Stimulated activated CD8-positive, alpha-beta memory T cell treated with anti-CD3 and anti-CD28 coated beads, Interleukin-2, amount 100 ng/mL, for 48 hours (primary cell): Measurements from ENCODE around the gene SLC7A11.

ENCODE experiments used
- DNase-seq, 2 donors: peaks; one replicate each; pipeline ENCODE4 v3.0.0-alpha.2; 2020; ENCODE audit warnings: low read depth in 2 of 2

Gene SLC7A11

GRCh38 chr4:138162259-138162658 lies 79.9 kb downstream of the SLC7A11 start:
- DNase-seq, result no peak

DNA sequence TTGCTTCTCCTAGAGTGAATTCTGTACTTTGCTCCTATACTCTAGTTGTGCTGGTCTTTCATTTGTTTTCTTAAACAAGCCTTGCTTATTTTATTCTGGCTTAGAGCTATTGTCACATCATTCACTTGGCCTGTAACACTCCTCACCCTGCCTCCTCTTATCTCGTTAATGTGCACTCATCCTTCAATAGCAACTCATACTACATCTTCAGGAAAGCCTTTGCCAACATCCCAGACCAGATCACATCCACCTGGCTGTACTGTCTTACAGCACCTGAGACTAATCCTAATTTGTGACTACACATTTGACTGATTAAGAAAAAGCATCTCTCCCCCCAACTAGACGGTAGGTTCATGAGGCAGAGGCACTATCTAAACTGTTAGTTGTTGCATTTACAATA lies 80.8 kb downstream of the SLC7A11 start:
- no peak for DNase-seq

GRCh38 chr4:138158746-138159297 lies 83.3 kb downstream of the SLC7A11 start:
- no peak for DNase-seq

DNA sequence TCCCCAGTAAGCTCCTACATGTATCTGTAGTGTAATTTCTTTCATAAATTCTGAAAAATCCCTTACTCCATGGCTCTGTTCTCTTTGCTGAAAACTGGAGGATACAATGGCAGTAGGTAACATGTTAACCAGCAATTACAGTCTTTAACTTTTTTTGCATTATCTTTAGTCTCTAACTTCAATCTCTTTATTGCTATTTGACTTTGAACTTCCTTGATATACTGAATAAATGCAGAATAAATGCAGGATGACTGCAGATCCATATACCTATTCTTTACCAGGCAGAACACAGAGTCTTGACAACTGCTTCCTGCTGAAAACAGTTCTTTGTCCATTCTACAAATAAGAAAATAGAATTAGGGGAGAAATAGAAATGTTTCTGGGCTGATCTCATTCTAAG lies 101.3 kb downstream of the SLC7A11 start:
- DNase-seq, result no peak

GRCh38 chr4:138138774-138139173 lies 103.4 kb downstream of the SLC7A11 start:
- no peak for DNase-seq

- DNase-seq, result no peak
Measured at GRCh38 chr4:138135610-138136009, 106.5 kb downstream of the SLC7A11 start.

GRCh38 chr4:138118270-138118669 lies 123.9 kb downstream of the SLC7A11 start:
- no peak for DNase-seq

GRCh38 chr4:138115053-138115452 lies 127.1 kb downstream of the SLC7A11 start:
- DNase-seq, result no peak

DNA sequence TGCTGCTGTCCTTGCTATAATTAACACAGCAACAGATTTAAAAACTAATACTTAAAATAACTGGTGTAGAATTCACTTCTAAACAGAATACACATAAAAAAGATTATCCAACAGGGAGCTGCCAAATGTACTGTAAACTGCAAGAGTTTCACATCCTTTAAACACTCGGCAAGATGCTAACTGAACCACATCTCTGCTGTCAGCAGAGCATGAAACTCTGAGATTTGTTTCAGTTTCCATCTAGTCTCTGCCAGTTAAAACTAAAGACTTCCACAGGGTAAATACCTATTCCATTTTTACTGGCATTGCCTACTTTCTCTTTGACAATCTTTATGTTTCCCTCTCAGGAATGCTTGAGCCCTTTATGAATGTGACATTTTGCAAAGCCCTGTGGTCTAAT lies 127.7 kb downstream of the SLC7A11 start:
- DNase-seq, result no peak
